GM10266 (cell line): Measurements from ENCODE around the gene ANKRD31.
"Not testable (repeated sequence)": the region's sequence is repeated elsewhere in the genome, so short reads cannot be mapped to it uniquely, and the experiment has no call there.

ENCODE experiments used
- DNase-seq: peaks from one replicate; pipeline ENCODE4 v3.0.0; 2012; ENCODE audit errors: extremely low spot score
- TF ChIP-seq, protein P1 (sequence below): IDR thresholded peaks from 2 replicates; pipeline ENCODE4 v1.5.1; 2012; ENCODE audit warnings: mild to moderate bottlenecking, low read depth; ENCODE audit not compliant: control insufficient read depth, insufficient read depth; ENCODE audit errors: missing control alignments

ANKRD31 gene

DNA sequence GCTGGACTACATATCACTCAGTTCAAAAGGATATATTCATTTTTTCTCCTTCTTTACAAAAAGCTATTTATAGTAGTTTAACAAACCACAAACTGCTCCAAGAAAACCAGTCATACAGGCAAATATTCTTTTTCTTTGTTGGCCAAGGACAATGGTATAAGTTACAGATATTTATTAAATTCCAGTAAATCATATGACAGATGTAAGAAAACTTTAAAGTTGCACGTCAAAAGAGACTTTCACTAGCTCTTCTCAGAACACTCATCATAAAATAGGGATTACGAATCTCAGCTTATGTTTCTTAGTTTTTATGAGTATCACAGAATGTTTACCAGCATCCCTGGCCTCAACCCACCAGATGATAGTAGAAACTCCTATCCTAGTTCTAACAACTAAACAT lies 67.2 kb downstream of the ANKRD31 start:
- TF ChIP-seq, protein P1, sequence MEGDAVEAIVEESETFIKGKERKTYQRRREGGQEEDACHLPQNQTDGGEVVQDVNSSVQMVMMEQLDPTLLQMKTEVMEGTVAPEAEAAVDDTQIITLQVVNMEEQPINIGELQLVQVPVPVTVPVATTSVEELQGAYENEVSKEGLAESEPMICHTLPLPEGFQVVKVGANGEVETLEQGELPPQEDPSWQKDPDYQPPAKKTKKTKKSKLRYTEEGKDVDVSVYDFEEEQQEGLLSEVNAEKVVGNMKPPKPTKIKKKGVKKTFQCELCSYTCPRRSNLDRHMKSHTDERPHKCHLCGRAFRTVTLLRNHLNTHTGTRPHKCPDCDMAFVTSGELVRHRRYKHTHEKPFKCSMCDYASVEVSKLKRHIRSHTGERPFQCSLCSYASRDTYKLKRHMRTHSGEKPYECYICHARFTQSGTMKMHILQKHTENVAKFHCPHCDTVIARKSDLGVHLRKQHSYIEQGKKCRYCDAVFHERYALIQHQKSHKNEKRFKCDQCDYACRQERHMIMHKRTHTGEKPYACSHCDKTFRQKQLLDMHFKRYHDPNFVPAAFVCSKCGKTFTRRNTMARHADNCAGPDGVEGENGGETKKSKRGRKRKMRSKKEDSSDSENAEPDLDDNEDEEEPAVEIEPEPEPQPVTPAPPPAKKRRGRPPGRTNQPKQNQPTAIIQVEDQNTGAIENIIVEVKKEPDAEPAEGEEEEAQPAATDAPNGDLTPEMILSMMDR = no peak
- no peak for DNase-seq

DNA sequence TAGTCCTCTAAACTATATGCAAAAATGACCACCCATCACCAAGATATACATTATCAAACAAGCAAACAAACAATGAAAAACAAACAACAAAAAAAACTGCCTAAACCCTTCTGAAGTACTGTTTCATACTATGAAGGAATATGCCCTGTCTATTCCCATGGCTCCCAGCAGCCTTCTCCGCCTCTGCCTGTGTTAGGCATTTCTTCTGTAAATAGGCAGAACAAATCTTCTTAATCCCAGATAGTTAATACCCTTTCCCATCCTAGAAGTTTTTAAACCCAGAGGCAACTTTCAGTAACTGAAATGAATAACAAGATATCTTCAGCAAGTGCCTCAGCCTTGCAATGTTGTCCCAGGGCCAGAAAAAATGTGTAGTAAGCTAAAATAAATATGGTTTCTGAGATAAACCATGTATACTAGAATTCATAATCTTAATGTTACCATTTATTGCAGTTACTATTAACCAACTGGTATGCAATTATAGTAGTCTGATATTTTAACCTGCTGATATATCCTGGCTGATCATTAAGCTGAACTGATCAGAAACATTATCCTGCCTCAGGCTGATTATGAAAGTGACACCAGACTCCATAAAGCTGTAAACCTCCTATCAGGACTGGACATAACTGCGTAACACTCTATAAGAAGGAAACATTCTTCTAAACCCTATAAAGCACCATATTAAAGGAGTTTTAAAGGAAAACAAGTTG lies 68.5 kb downstream of the ANKRD31 start:
- no peak for DNase-seq
- TF ChIP-seq, protein P1 = no peak

DNA sequence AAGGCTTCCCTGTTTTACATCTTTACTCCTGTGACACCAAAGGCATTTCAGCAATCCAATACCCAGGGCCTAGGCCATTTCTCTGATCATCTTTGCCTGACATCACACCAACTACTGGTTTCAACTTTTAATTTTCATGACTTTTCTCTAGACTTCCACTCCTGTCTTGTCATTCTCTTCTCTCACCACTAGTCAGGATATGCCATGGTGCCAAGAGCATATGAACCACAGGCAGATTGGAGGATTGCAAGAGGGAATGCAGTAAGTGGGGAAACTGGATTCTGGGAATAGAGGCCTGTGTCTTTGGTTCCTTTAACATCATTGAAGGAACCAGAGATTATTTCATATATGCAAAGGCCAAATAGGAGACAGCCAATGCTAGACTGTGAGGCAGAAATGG lies 69.3 kb downstream of the ANKRD31 start:
- TF ChIP-seq, protein P1 = no peak
- DNase-seq = no peak

DNA sequence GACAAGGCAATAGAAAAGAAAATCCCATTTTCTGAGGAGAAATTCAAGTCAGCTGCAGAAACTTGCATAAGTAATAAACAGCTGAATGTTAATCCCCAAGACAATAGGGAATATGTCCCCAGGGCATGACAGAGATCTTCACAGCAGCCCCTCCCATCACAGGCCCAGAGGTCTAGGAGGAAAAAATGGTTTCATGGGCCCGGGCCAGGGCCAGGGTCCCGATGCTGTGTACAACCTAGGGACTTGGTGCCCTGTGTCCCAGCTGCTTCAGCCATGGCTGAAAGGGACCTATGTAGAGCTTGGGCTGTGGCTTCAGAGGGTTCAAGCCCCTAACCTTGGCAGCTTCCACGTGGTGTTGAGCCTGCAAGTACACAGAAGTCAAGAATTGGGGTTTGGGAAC lies 75.2 kb downstream of the ANKRD31 start:
- not testable (repeated sequence) for DNase-seq

DNA sequence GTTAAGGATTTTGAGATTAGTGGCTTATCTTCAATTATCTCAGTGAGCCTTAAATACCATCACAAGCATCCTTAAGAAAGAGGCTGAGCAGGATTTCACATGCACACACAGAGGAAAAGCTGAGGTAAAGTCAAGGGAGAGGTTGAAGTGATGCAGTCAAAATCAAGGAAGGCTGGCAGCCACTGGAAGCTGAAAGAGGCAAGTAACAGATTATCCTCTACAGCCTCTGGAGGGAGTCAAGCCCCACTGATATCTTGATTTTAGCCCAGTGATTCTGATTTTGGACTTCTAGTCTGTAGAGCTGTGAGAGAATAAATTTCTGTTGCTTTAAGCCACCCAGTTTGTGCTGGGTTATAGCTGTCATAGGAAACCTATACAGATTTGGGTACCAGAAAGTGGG lies 80.1 kb downstream of the ANKRD31 start:
- no peak for DNase-seq
- TF ChIP-seq, protein P1 = no peak

DNA sequence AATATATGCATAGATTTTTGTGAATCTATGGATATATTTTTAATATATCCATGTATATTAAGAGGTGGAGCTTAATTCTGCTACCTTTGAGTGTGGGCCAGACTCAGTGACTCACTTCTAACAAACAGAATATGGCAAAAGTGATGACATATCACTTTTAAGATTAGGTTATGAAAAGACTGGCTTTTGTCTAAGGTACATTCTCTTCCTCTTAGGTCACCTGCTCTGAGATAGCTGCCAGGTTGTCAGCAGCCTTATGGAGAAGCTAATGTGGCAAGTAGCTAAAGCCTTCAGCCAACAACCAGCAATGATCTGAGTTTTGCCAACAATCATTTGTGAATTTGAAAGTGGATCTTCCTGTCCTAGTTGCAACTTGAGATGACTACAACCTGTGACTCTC lies 83.8 kb downstream of the ANKRD31 start:
- no peak for DNase-seq
- TF ChIP-seq, protein P1 = no peak

DNA sequence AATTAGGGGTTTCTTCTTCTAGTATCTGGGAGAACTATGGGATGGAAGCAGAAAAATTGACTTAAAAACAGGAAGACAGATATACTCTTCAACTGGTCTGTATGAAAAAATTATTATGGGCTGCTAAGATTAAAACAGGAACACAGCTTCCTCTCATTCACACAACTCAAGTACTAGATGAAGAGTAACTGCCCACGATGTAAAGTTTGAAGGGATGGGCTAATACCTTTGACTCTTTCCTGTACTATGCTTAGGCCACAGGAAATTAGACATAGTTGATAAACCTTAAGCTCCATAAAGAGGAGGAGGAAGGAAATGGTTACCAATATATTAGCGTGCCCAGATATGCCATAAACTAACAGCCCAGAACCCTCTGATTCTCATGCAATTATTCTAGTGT lies 88.6 kb downstream of the ANKRD31 start:
- TF ChIP-seq, protein P1 = no peak
- no peak for DNase-seq
